GM21528 (cell line): ENCODE measurements around the gene IMMT.
A peak's percentile ranks its signal among the peaks of the same experiment; 100 is the strongest.

ENCODE experiments used
- ATAC-seq: cut with Tn5 transposase; IDR thresholded peaks from one replicate; pipeline ENCODE4 v1.9.1; 2021; ENCODE audit warnings: mild to moderate bottlenecking, moderate library complexity; ENCODE audit not compliant: unreplicated experiment, low FRiP score

Gene IMMT

GRCh38 chr2:86226636-86227520 is 31.6 kb upstream of the IMMT start:
- no peak for ATAC-seq

- ATAC-seq = no peak
Measured at GRCh38 chr2:86226070-86226469, 30.8 kb upstream of the IMMT start.

GRCh38 chr2:86225581-86225980 is 30.3 kb upstream of the IMMT start:
- peak; percentile 57 for ATAC-seq

- no peak for ATAC-seq
Measured at GRCh38 chr2:86224645-86225355, 29.5 kb upstream of the IMMT start.

GRCh38 chr2:86223927-86224560 is 28.8 kb upstream of the IMMT start:
- no peak for ATAC-seq

- no peak for ATAC-seq
Measured at GRCh38 chr2:86223140-86223926, 28.1 kb upstream of the IMMT start.

- ATAC-seq = no peak
Measured at GRCh38 chr2:86221066-86221684, 25.9 kb upstream of the IMMT start.

- no peak for ATAC-seq
Measured at GRCh38 chr2:86219896-86220295, 24.6 kb upstream of the IMMT start.

GRCh38 chr2:86218124-86218523 is 22.9 kb upstream of the IMMT start:
- no peak for ATAC-seq

- no peak for ATAC-seq
Measured at GRCh38 chr2:86216575-86217555, 21.6 kb upstream of the IMMT start.

- no peak for ATAC-seq
Measured at GRCh38 chr2:86214503-86214832, 19.2 kb upstream of the IMMT start.

- no peak for ATAC-seq
Measured at GRCh38 chr2:86213699-86214502, 18.6 kb upstream of the IMMT start.

- ATAC-seq = no peak
Measured at GRCh38 chr2:86213056-86213455, 17.8 kb upstream of the IMMT start.

GRCh38 chr2:86211796-86212188 is 16.5 kb upstream of the IMMT start:
- ATAC-seq = no peak

- ATAC-seq = no peak
Measured at GRCh38 chr2:86211033-86211795, 16.0 kb upstream of the IMMT start.

GRCh38 chr2:86204458-86204857 is 9.2 kb upstream of the IMMT start:
- no peak for ATAC-seq

- ATAC-seq = no peak
Measured at GRCh38 chr2:86203614-86204013, 8.4 kb upstream of the IMMT start.

GRCh38 chr2:86202702-86203101 is 7.4 kb upstream of the IMMT start:
- ATAC-seq = no peak
